IPS DF 6.9 (cell line): ENCODE measurements around the gene ZFP69B.

Experiments
- DNase-seq: peaks from one replicate; pipeline ENCODE4 v3.0.0-alpha.2; 2013; ENCODE audit warnings: low read depth, low spot score
- H3K27ac ChIP-seq: one replicate; pipeline ENCODE4 v1.5.1; 2013; ENCODE audit warnings: low read length, control low read depth
- H3K27me3 ChIP-seq: 2 replicates; pipeline ENCODE4 v1.6.1; 2013; ENCODE audit warnings: mild to moderate bottlenecking, low read length; ENCODE audit not compliant: control insufficient read depth, insufficient read depth
- H3K36me3 ChIP-seq: 2 replicates; pipeline ENCODE4 v1.6.1; 2013; ENCODE audit warnings: low read length; ENCODE audit not compliant: control insufficient read depth, insufficient read depth
- H3K4me1 ChIP-seq: 2 replicates; pipeline ENCODE4 v1.6.1; 2013; ENCODE audit warnings: low read length; ENCODE audit not compliant: control insufficient read depth, insufficient read depth
- H3K4me3 ChIP-seq: 2 replicates; pipeline ENCODE4 v1.5.1; 2013; ENCODE audit warnings: mild to moderate bottlenecking, low read length
- H3K9me3 ChIP-seq: 2 replicates; pipeline ENCODE4 v1.6.1; 2013; ENCODE audit warnings: low read length, inconsistent platforms; ENCODE audit not compliant: control insufficient read depth, insufficient read depth
- WGBS: extraction: QIAGEN DNeasy Blood & Tissue Kit; methylation state at CpG from one replicate; pipeline ENCODE4 v1.1.7; 2013; ENCODE audit warnings: mixed read lengths, missing lambda C conversion rate; ENCODE audit not compliant: insufficient read length, insufficient coverage; 5-methylcytosine and 5-hydroxymethylcytosine counted together

The ZFP69B gene

GRCh38 chr1:40449684-40450494 is at the start of gene ZFP69B:
Gene ZFP69B, plus strand, starts transcription at chr1:40450476. Its CDS starts 486 bp downstream, at chr1:40450962.
- Histone ChIP-seq H3K36me3 (no peaks in the 10 kb centered on the region), H3K9me3 (no peaks in the 10 kb centered on the region), H3K27me3 (no peaks in the 10 kb centered on the region), H3K4me1 (no peaks in the 10 kb centered on the region), H3K27ac (no peak within 1 kb of the TSS), H3K4me3 (peak within 1 kb of the TSS; percentile 86)
- WGBS = no CpG with 5 or more reads among the region's 64 CpGs
- peak; percentile 75 for DNase-seq

DNA sequence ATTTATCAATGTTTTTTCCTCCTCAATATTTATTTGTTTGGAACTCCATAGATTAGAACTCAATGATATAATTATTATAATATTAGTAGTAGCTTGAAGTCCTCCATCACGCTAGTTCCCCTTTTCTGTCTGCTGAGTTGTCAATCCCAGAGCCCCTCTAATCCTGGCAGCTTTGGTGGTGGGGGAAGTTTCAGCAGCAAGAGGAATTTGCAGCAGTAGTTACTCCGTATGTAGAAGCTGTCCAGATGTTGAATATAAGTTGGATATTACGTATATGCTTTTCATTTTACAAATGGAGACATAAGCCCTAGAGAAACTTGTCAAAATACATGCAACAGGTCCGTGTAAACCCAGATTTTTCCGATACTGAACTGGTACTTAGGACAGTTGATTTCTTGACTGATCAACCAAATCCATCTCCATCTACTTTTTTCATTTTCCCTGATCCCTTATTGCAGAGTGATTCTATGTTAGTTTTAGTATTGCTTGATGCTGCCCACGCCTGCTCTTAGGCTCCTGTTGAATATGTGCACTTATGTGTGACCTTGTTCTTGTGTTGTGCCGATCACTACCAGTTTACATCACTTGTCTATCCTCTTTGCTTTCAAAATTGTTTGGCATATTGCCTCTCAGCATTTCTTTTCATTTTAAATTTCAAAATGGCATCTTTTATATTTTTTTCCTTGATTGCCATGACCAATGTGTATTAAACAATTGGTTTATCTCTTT is 48.6 kb upstream of the ZFP69B start:
- WGBS = no CpG with 5 or more reads among the region's 7 CpGs
- H3K27ac ChIP-seq = no peak overlapping the region
- no peaks in the 10 kb centered on the region for H3K4me1 ChIP-seq
- H3K9me3 ChIP-seq = no peaks in the 10 kb centered on the region
- H3K27me3 ChIP-seq = no peaks in the 10 kb centered on the region
- DNase-seq = no peak
- no peaks in the 10 kb centered on the region for H3K36me3 ChIP-seq
- no peak overlapping the region for H3K4me3 ChIP-seq

GRCh38 chr1:40404670-40405462 is 45.4 kb upstream of the ZFP69B start:
- no peaks in the 10 kb centered on the region for H3K27me3 ChIP-seq
- no peaks in the 10 kb centered on the region for H3K9me3 ChIP-seq
- no peak overlapping the region for H3K27ac ChIP-seq
- no peak for DNase-seq
- H3K4me3 ChIP-seq = no peak overlapping the region
- WGBS = no CpG with 5 or more reads among the region's 11 CpGs
- no peaks in the 10 kb centered on the region for H3K4me1 ChIP-seq
- H3K36me3 ChIP-seq = no peaks in the 10 kb centered on the region

DNA sequence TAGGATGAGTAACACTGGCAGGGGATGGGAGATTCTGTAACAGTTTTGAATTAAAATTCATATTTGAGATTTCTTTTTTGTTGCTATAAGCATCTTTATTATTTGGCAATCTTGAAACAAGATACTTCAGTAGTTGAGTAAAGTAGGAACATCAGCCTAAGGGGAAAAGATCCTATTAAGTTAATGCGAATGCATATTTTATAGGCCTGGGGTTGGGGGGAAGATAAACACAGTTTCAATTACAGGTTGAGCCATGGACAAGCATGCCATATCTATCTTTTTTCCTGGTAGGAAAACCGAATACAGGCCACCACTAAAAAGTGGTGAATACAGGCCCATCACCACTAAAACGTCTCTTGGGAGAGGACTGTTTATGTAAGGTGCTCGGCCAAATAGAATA is 44.5 kb upstream of the ZFP69B start:
- DNase-seq = no peak
- Histone ChIP-seq H3K27me3 (no peaks in the 10 kb centered on the region), H3K9me3 (no peaks in the 10 kb centered on the region), H3K4me1 (no peaks in the 10 kb centered on the region), H3K27ac (no peak overlapping the region), H3K4me3 (no peak overlapping the region), H3K36me3 (no peaks in the 10 kb centered on the region)
- WGBS = no CpG with 5 or more reads among the region's 4 CpGs

DNA sequence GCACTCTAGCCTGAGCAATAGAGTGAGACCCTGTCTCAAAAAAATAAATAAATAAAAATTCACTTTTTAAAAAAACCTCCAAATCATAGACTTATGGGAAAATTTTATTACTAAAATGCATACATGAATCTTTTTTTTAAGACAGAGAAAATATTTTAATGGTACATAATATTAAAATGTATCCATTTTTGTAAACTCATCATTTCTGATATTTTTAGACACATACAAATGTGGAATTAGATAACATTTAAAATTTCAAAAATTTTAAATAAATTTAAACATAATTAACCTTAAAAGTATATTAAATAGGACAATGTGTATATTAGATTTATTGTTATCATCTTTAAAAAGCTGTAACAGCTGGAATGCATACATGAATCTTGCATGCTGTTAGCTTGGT is 42.8 kb upstream of the ZFP69B start:
- Histone ChIP-seq H3K4me1 (no peaks in the 10 kb centered on the region), H3K27me3 (no peaks in the 10 kb centered on the region), H3K27ac (no peak overlapping the region), H3K9me3 (no peaks in the 10 kb centered on the region), H3K36me3 (no peaks in the 10 kb centered on the region), H3K4me3 (no peak overlapping the region)
- DNase-seq = no peak

- H3K9me3 ChIP-seq = no peaks in the 10 kb centered on the region
- H3K4me1 ChIP-seq = no peaks in the 10 kb centered on the region
- no peak overlapping the region for H3K4me3 ChIP-seq
- no peaks in the 10 kb centered on the region for H3K36me3 ChIP-seq
- H3K27ac ChIP-seq = no peak overlapping the region
- no peak for DNase-seq
- WGBS = no CpG with 5 or more reads among the region's 4 CpGs
- no peaks in the 10 kb centered on the region for H3K27me3 ChIP-seq
These were observed 40.8 kb upstream of the ZFP69B start for GRCh38 chr1:40409467-40409866.

DNA sequence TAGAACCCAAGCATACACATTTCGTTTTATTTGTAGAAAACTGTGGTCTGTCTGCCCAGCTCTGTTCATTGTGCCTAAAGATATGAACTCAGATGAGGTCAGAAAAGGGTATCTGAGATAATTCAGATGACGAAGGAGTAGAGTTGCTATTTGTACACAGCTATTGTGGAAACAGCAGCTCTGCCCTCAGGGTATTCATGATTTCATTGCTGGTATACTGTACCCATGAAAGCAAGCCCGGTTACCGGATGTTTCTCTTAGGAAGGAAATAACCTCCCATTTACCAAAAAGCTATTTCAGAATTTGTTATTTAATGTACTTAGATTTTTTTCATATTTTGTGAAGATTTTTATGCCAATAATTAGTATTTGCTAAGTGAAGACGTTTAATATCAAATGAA is 39.0 kb upstream of the ZFP69B start:
- Histone ChIP-seq H3K27ac (no peak overlapping the region), H3K4me1 (no peaks in the 10 kb centered on the region), H3K9me3 (no peaks in the 10 kb centered on the region), H3K4me3 (no peak overlapping the region), H3K27me3 (no peaks in the 10 kb centered on the region), H3K36me3 (no peaks in the 10 kb centered on the region)
- DNase-seq = no peak
- WGBS = no CpG with 5 or more reads among the region's 5 CpGs

- no peak for DNase-seq
- Histone ChIP-seq H3K9me3 (no peaks in the 10 kb centered on the region), H3K27ac (no peak overlapping the region), H3K4me3 (no peak overlapping the region), H3K4me1 (no peaks in the 10 kb centered on the region; the same call in 1 of the 2 replicates), H3K27me3 (no peaks in the 10 kb centered on the region), H3K36me3 (no peaks in the 10 kb centered on the region)
- no CpG with 5 or more reads among the region's 2 CpGs for WGBS
These were observed 38.4 kb upstream of the ZFP69B start for GRCh38 chr1:40411843-40412242.

- Histone ChIP-seq H3K27me3 (no peaks in the 10 kb centered on the region), H3K4me3 (no peak overlapping the region)
These were observed 36.6 kb upstream of the ZFP69B start for GRCh38 chr1:40413527-40414252.

DNA sequence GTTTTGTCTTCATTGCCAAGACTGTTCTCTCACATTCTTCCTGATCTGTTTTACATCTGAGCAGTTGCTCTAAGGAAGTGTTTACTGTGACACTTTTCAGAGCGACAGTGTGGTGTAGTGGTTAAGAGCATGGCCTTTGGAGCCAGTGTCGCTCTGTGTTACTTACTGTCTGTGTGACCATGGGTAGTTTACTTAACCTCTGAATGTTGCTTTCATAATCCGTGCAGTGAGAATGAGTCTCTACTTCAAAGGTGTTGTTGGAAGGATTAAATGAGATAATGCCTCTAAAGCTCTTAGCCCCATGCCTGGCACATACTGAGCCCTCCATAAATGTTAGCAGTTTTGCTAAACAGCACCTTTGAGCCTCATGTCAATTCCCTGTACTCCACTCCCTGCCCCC is 35.9 kb upstream of the ZFP69B start:
- H3K9me3 ChIP-seq = no peaks in the 10 kb centered on the region
- no peak overlapping the region for H3K4me3 ChIP-seq
- no peaks in the 10 kb centered on the region for H3K36me3 ChIP-seq
- WGBS = no CpG with 5 or more reads among the region's 3 CpGs
- DNase-seq = no peak
- no peaks in the 10 kb centered on the region for H3K27me3 ChIP-seq
- H3K27ac ChIP-seq = no peak overlapping the region
- H3K4me1 ChIP-seq = no peaks in the 10 kb centered on the region; the same call in 1 of the 2 replicates

More at GRCh38 chr1:40413527-40414252, 36.6 kb upstream of the ZFP69B start:
- WGBS = no CpG with 5 or more reads among the region's 6 CpGs
- Histone ChIP-seq H3K27ac (no peak overlapping the region), H3K9me3 (no peaks in the 10 kb centered on the region), H3K36me3 (no peaks in the 10 kb centered on the region), H3K4me1 (no peaks in the 10 kb centered on the region; the same call in 1 of the 2 replicates)
- DNase-seq = no peak
